Stimulated activated naive CD8-positive, alpha-beta T cell treated with anti-CD3 and anti-CD28 coated beads, Interleukin-15, amount 100 ng/mL, for 72 hours (primary cell): Measurements from ENCODE around the gene KAZN.

Source experiments
- ATAC-seq: fragments of 150-1000 bp; cut with Tn5 transposase; 2 replicates; pipeline ENCODE4 v1.10.0; 2021; ENCODE audit warnings: mild to moderate bottlenecking, moderate library complexity
- DNase-seq, 2 donors: peaks; one replicate each; pipeline ENCODE4 v3.0.0; 2021 to 2022
- H3K27ac Mint-ChIP-seq, 2 donors: one replicate each; pipeline ENCODE4 v1.8.0; 2022; ENCODE audit warnings: mild to moderate bottlenecking in 2 of 2, mixed read lengths in 2 of 2, moderate library complexity in 2 of 2
- H3K27me3 Mint-ChIP-seq: one replicate; pipeline ENCODE4 v1.8.0; 2022; ENCODE audit warnings: mixed read lengths
- H3K4me1 Mint-ChIP-seq: one replicate; pipeline ENCODE4 v1.8.0; 2022; ENCODE audit warnings: mild to moderate bottlenecking, mixed read lengths
- H3K4me3 Mint-ChIP-seq, 2 donors: one replicate each; pipeline ENCODE4 v1.8.0; 2022; ENCODE audit warnings: mild to moderate bottlenecking in 2 of 2, mixed read lengths in 2 of 2, moderate library complexity in 1 of 2
- H3K9me3 Mint-ChIP-seq, 2 donors: one replicate each; pipeline ENCODE4 v1.8.0; 2022; ENCODE audit warnings: mixed read lengths in 2 of 2

The KAZN gene

DNA sequence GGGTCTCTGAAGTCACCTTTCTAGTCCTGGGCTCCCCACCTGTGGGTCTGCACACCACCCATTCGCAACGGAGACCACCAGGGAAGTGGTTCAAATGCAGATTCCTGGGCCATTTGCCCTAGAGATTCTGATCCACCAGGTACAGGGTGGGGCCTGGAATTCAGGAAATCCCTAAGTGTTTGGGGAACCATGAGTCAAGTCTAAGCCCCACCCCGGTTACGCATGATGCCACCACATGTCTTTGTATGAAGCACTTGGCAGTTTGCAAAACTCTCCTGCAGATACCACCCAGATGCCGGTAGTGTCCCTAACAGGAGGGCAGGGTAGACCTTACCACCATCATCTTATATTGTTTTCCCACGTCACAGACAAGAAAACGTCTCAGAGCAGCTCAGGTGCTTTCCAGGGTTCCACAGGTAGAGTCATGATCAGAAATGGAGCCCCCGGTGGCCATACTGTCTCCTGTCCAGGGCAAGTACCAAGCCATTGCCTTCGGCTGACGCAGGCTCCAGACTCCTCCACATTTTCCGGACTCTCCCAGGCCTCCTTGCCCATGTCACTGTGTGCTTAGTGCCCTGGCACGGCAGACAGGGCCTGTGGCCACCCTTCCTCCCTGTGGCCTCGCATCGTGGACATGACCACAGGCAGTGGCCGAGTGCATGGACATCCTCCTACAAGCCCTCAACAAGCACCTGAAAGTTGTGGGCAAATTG lies 465.9 kb downstream of the KAZN start:
- no peak for DNase-seq
- H3K27me3 Mint-ChIP-seq: no peaks in the 10 kb centered on the region

DNA sequence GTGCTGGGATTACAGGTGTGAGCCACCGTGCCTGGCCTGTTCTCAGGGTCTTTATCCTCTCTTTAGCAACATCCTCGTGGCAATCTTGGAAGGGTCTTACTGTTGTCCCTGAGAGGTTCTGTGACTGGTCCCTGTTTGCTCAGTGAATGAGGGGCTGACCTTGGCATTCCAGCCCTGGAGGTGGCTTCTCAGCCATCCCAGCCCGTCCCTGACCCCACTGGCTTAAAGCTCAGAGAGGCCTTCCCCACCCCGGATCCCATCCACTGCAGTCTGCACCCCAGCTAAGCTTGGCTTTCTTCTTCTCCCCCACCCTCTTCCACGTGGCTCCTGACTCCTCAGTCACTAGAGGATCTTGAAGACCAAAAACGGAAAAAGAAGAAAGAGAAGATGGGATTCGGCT lies 466.8 kb downstream of the KAZN start:
- no peak overlapping the region for H3K4me3 Mint-ChIP-seq
- ATAC-seq (no peak), DNase-seq (no peak)
- no peak overlapping the region for H3K27ac Mint-ChIP-seq
- H3K4me1 Mint-ChIP-seq: peaks cover 12% of the 10 kb centered on the region
- peaks cover 4 to 8% of the 10 kb centered on the region in 2 donors for H3K9me3 Mint-ChIP-seq
- no peaks in the 10 kb centered on the region for H3K27me3 Mint-ChIP-seq

More for the DNA sequence above, 465.9 kb downstream of the KAZN start:
- H3K4me3 Mint-ChIP-seq: no peak overlapping the region
- peaks cover 12% of the 10 kb centered on the region for H3K4me1 Mint-ChIP-seq
- no peak for ATAC-seq
- no peak overlapping the region for H3K27ac Mint-ChIP-seq
- peaks cover 4 to 8% of the 10 kb centered on the region in 2 donors for H3K9me3 Mint-ChIP-seq

DNA sequence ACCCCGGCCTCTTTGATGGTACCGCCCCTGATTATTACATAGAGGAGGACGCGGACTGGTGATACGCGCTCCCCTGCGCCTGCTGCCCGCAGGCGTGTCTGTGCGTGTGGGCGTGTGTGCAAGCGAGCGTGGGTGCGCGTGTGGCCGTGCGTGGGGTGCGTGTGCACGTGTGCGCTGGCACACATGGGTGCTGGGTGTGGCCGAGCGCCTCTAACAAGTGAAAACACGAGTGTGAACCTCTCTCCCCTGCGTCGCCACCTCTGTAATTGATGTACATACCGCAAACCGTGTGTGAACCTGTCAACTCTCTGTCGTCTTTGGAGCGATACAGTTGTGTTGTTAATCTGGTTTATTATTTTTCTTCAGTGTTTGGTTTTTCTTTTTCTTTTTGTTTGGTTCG lies 467.3 kb downstream of the KAZN start:
- peaks cover 4 to 8% of the 10 kb centered on the region in 2 donors for H3K9me3 Mint-ChIP-seq
- no peak overlapping the region for H3K27ac Mint-ChIP-seq
- H3K27me3 Mint-ChIP-seq: no peaks in the 10 kb centered on the region
- peaks cover 12% of the 10 kb centered on the region for H3K4me1 Mint-ChIP-seq
- no peak overlapping the region for H3K4me3 Mint-ChIP-seq
- DNase-seq (no peak), ATAC-seq (no peak)

DNA sequence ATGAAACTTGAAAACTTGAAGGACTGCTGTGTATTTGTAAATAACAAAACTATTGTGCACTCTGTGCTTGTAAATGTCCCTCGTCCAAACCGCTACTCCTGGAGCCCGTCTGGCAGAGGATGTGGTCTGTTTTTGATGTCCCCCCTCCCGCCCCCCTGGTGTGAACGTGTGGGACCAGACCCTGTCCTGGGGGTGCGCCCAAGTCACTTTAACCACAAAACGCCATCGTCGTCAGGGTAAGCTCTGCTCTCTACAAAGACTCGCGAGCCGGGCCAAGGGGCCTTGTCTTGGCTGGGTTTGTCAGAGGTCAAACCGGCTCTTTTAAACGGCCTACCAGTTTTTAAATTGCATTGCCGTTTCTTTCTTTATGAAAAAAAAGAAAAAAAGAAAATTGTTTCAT lies 467.7 kb downstream of the KAZN start:
- peaks cover 4 to 8% of the 10 kb centered on the region in 2 donors for H3K9me3 Mint-ChIP-seq
- peaks cover 12% of the 10 kb centered on the region for H3K4me1 Mint-ChIP-seq
- H3K27me3 Mint-ChIP-seq: no peaks in the 10 kb centered on the region
- no peak for ATAC-seq
- DNase-seq: no peak
- H3K4me3 Mint-ChIP-seq: no peak overlapping the region
- peak overlapping the region in 1 of 2 donors; percentile 24 for H3K27ac Mint-ChIP-seq

DNA sequence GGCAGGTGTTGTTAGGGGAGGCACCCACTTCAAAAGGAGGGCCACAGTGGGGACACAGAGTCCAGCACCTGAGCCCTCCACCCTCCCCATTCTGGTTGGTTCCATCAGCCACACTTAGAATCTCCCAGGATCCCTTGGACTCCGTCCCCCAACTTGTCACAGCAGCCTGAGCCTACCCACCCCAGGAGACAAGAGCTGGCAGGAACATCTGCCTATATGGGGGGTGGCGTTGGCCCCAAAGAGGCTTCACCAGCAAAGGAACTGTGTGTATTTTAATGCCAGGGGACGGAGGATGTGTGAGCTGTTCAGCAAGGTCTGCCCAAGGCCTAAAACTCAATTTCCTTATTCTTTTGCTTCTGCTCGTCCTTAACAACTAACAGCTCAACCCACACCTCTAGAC lies 468.7 kb downstream of the KAZN start:
- no peak overlapping the region for H3K27ac Mint-ChIP-seq
- DNase-seq (no peak), ATAC-seq (no peak)
- no peaks in the 10 kb centered on the region for H3K27me3 Mint-ChIP-seq
- H3K9me3 Mint-ChIP-seq: peaks cover 4 to 5% of the 10 kb centered on the region in 2 donors
- H3K4me1 Mint-ChIP-seq: peaks cover 12% of the 10 kb centered on the region
- H3K4me3 Mint-ChIP-seq: no peak overlapping the region

DNA sequence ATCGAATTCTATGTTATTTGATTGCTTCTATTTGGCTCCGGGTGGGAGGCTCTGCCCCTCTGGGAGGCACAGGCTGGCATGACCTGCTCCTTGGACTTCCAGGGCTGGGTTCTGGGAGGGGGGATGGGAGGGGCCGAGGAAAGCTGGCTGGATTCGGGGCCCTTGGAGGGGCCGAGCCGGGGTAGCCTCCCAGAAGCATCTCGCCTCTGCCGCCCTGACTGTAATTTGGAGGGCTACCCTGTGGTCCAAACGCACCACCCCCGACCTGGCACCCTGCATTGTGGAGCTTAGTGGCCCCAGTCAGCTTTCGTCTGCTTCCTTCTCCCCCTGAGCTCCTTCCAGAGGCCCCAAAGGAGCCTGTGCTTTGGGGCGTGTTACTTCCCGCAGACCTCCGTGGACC lies 469.7 kb downstream of the KAZN start:
- ATAC-seq (no peak), DNase-seq (no peak)
- Mint-ChIP-seq H3K4me3 (no peak overlapping the region), H3K27ac (no peak overlapping the region), H3K4me1 (peaks cover 12% of the 10 kb centered on the region), H3K27me3 (no peaks in the 10 kb centered on the region), H3K9me3 (no peaks in the 10 kb centered on the region)

DNA sequence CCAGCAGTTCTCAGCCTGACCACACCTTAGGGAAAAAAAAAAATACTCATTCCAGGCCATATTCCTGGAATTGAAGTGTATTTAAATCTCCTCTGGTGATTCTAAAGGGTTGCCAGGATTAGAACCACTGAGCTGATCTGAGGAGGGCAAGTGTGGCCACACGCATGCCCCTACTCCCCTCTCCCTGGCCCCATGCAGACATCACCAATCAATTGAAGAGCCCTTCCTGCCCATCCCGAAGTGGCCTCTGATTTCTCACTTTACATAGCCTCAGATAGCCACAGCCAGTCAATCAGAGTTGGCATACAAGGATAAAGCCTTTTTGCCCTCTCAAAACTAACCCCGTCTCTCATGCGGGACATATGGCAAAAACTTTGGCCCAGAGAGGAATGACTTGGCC lies 470.5 kb downstream of the KAZN start:
- H3K4me1 Mint-ChIP-seq: peaks cover 12% of the 10 kb centered on the region
- no peak for ATAC-seq
- H3K9me3 Mint-ChIP-seq: no peaks in the 10 kb centered on the region
- H3K4me3 Mint-ChIP-seq: no peak overlapping the region
- H3K27me3 Mint-ChIP-seq: no peaks in the 10 kb centered on the region
- no peak overlapping the region for H3K27ac Mint-ChIP-seq
- no peak for DNase-seq

DNA sequence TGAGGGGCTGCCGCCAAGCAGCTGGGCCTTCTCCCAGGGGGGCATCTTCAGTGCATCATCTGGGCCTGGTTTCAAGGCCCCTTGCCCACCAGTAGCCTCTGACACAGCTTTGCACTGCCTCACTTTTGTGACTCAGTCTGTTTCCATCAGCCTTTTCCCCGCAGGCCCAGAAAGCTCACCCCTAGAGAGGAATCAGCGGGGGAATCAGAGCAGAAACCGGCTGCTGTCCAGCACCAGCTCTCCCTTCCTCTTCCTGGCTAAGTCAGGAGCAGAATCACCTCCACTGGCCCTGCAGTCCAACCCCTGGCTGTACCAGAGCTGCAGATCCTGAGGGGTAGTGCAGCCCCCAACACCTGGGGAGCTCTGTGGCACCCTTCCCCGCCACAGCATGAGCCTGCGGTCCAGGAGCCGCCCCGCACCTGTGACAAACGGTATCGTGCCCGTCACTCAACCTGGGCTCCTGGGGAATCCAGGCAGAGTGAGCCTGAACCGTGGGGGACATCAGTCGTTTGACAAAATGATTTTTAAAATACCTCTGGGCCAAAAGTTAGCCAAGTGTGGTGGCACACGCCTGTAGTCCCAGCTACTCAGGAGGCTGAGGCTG lies 471.8 kb downstream of the KAZN start:
- ATAC-seq (no peak), DNase-seq (no peak)
- Mint-ChIP-seq H3K27ac (no peak overlapping the region), H3K9me3 (no peaks in the 10 kb centered on the region), H3K4me1 (peaks cover 12% of the 10 kb centered on the region), H3K4me3 (no peak overlapping the region), H3K27me3 (no peaks in the 10 kb centered on the region)

DNA sequence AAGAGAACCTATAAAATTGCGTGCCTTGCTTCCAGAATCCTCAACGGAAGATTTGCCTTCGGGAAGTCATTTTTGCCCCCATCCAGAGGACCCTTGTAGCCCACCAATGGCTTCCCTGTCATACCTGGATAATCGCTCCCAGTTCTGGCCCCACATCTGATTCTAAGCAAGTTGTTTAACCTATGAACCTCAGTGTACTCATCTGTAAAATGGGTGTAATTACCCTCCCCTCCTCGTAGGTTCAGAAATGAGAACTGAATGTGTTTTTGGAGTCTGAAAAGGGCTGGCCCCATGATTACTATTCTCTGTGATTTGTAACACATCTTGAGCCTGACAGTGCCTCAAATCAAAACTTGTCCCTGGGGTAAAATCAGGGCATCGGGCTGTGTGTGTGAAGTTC lies 473.5 kb downstream of the KAZN start:
- no peaks in the 10 kb centered on the region for H3K27me3 Mint-ChIP-seq
- no peaks in the 10 kb centered on the region for H3K9me3 Mint-ChIP-seq
- H3K4me3 Mint-ChIP-seq: no peak overlapping the region
- peaks cover under 1% of the 10 kb centered on the region for H3K4me1 Mint-ChIP-seq
- no peak overlapping the region for H3K27ac Mint-ChIP-seq
- DNase-seq (no peak), ATAC-seq (no peak)

DNA sequence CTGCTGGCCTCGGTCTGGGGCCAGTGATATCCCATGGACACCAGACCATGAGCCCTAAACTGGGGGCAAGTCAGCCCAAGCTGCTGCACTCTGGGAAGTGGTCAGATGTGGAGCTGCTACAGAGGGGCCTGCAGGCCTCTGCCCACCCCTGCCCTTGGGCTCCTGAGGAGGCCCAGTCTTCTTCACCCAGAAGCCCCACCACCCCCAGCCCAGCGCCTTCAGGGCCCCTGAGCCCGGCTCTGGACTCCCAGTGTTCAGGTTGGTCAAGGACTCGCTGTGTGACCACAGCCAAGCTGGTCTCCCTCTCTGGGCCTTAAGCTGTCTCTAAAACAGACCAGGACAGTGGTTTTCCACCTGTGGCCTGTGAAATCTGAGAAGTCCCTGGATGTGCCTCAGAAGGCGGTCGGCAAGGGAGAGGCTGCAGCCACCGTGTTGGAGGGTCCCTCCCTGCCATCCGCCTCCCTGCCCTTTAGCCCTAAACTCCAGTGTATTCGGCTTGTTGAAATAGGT lies 475.4 kb downstream of the KAZN start:
- H3K27me3 Mint-ChIP-seq: no peaks in the 10 kb centered on the region
- no peak overlapping the region for H3K27ac Mint-ChIP-seq
- H3K4me3 Mint-ChIP-seq: no peak overlapping the region
- no peak for ATAC-seq
- no peak for DNase-seq
- no peaks in the 10 kb centered on the region for H3K9me3 Mint-ChIP-seq
- no peaks in the 10 kb centered on the region for H3K4me1 Mint-ChIP-seq

DNA sequence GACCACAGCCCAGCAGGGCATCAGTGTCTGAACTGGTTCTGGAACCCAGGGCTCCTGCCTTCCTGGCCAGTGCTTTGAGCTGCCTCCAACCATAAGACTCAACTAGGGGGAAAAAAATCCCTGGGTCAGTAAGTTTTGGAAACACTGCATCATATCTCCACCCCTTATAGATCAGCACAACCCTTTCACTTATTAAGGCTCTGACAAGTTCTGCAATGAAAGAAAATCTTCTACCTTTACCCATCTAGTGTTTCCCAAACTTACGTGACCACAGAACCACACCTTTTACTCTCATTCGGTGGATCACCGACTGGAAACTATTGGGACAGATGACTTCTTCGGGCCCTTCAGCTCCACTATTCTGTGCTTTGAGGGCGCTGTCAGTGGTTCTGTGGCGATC lies 476.7 kb downstream of the KAZN start:
- no peak overlapping the region for H3K4me3 Mint-ChIP-seq
- no peaks in the 10 kb centered on the region for H3K27me3 Mint-ChIP-seq

DNA sequence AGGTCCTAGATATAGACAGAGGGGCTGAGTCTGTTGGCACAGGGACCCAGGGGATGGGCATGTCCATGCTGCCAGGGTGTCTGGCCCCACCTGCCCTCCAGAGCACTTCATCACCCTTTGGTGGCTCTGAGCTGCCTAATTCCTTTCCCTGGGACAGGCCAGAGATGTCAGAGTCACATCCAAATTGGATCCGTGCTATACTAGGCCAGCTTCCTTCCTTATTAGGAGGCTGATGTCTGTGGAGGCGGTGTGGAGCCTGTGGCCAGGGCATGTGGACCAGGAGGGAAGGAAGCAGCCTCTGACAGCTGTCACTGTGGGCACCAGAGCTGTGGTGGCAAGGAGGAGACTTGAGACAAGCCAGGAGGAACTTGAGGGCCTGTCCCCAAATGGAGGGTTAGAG lies 477.3 kb downstream of the KAZN start:
- ATAC-seq (no peak), DNase-seq (no peak)
- Mint-ChIP-seq H3K27me3 (no peaks in the 10 kb centered on the region), H3K4me3 (no peak overlapping the region), H3K4me1 (no peaks in the 10 kb centered on the region), H3K27ac (no peak overlapping the region), H3K9me3 (no peaks in the 10 kb centered on the region)

More for the DNA sequence above, 476.7 kb downstream of the KAZN start:
- no peak overlapping the region for H3K27ac Mint-ChIP-seq
- ATAC-seq (no peak), DNase-seq (no peak)
- no peaks in the 10 kb centered on the region for H3K4me1 Mint-ChIP-seq
- H3K9me3 Mint-ChIP-seq: no peaks in the 10 kb centered on the region

DNA sequence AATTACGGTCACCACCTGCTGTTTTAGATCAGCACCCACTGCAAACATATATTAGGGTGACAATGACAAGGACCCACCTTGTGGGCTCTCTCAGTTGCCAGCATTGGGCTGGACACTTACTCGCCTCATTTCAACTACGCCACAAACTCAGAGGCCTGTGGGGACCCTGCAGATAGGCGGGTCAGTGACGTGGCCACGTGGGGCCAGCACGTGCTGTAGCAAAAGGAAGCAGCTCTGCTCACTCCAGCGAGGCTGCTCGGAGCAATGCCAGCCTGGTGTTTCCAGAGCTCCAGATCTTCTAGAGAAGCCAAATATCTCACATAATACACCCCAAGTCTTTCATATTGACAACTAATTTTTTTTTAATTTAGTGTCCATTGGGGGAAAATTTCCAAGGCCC lies 478.3 kb downstream of the KAZN start:
- no peak for ATAC-seq
- Mint-ChIP-seq H3K27me3 (no peaks in the 10 kb centered on the region), H3K4me1 (no peaks in the 10 kb centered on the region), H3K27ac (no peak overlapping the region), H3K4me3 (no peak overlapping the region), H3K9me3 (no peaks in the 10 kb centered on the region)
- no peak for DNase-seq

DNA sequence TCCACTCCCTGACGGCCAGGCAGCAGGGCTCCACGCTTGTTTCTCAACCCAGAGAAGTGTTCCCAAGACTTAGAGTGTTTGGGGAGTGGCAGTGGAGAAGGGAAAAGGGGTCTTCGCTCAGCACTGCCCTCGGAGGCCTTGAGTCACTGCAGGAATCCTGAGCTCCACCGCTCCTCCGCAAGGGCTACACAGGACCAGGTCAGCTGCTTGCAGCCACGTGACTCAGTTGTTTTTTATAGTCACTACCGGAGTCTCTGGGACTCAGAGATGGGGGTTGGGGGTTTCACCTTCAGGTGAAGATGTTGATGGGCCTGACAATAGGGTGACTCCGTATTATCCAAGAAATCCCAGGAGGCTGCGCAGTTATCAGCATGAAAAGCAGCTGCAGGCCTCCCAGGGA lies 478.9 kb downstream of the KAZN start:
- ATAC-seq (no peak), DNase-seq (no peak)
- no peaks in the 10 kb centered on the region for H3K27me3 Mint-ChIP-seq
- no peaks in the 10 kb centered on the region for H3K9me3 Mint-ChIP-seq
- no peak overlapping the region for H3K4me3 Mint-ChIP-seq
- peak overlapping the region in 1 of 2 donors; percentile 88 for H3K27ac Mint-ChIP-seq
- H3K4me1 Mint-ChIP-seq: no peaks in the 10 kb centered on the region

DNA sequence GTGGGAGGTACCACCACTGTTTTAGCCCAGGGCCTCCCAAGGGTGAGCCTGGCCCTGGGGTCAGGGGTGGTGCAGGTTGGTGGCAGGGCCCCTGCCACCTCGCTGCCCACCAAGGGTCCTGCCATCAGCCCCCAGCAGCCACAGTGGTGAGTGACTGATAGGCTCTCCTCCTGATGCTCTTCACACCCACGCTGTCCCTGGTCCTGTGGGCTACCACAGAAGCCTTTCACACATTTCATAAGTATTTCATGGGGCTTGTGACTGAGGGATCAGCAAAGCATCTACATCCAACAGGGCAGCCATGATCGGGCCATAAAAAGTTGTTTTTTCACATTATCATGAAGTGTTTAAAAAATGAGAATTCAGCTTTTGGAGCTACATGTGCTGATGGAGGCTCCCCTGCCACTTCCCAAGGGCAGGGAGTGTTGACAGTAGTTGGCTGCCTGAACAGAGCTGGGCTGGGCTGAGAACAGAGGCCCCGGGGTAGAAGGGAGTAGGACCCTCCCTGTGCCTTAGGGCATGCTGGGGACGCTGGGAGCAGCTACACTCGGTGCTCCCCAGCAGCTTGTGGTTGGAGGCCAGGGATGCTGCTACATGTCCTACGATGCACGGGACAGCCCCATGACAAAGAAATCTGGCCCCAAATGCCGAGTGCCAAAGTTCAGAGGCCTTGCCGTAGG lies 482.0 kb downstream of the KAZN start:
- Mint-ChIP-seq H3K9me3 (no peaks in the 10 kb centered on the region), H3K27me3 (no peaks in the 10 kb centered on the region), H3K27ac (no peak overlapping the region), H3K4me3 (no peak overlapping the region), H3K4me1 (no peaks in the 10 kb centered on the region)
- ATAC-seq (no peak), DNase-seq (no peak)

DNA sequence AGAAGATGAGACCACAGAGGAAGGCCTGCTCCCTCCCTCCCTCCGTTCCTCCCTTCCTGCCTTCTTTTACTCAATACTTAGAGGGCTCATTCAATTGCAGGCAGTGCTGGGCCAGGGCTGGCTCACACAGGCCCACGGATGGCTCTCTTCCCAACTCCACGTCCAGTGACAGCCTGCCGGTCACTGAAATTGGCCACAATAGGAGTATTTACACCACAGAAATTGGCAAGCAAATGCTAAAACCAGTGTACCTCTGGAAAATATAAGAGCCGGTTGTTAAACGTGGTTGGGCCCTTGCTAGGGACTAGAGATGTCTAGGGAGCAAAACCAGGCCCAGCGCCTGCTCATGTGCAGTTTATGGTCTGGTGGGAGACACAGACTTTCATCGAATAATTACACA lies 482.6 kb downstream of the KAZN start:
- H3K27me3 Mint-ChIP-seq: no peaks in the 10 kb centered on the region
- ATAC-seq (no peak), DNase-seq (no peak)
- no peaks in the 10 kb centered on the region for H3K4me1 Mint-ChIP-seq
- H3K9me3 Mint-ChIP-seq: no peaks in the 10 kb centered on the region
- H3K4me3 Mint-ChIP-seq: no peak overlapping the region
- no peak overlapping the region for H3K27ac Mint-ChIP-seq
